Measurements from ENCODE around the gene ADAMTSL2.

DNA sequence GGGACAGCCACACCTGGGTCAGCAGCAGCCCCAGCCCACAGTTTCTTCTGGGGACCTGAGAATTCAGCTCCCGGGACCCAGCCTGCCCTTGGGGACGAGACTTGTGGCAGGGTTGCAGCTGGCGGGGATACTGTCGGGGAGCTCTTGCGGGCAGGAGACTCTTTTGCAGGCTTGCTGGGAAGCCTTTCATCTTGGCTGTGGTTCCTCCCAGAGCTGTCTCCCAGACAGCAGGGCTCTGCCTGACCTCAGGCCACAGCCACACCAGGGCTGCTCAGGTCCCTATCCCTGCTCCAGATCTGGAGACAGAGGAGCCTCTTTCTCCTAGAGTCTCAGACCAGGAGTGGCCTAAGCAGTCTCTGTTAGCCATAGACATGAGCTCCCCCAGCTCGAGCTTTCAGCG is 5.0 kb upstream of the ADAMTSL2 start:
- TF ChIP-seq, protein P1, sequence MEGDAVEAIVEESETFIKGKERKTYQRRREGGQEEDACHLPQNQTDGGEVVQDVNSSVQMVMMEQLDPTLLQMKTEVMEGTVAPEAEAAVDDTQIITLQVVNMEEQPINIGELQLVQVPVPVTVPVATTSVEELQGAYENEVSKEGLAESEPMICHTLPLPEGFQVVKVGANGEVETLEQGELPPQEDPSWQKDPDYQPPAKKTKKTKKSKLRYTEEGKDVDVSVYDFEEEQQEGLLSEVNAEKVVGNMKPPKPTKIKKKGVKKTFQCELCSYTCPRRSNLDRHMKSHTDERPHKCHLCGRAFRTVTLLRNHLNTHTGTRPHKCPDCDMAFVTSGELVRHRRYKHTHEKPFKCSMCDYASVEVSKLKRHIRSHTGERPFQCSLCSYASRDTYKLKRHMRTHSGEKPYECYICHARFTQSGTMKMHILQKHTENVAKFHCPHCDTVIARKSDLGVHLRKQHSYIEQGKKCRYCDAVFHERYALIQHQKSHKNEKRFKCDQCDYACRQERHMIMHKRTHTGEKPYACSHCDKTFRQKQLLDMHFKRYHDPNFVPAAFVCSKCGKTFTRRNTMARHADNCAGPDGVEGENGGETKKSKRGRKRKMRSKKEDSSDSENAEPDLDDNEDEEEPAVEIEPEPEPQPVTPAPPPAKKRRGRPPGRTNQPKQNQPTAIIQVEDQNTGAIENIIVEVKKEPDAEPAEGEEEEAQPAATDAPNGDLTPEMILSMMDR (IDR thresholded peaks at IDR 0.05) = no peak
- TF ChIP-seq POLR2A (IDR thresholded peaks at IDR 0.05) = no peak
